ENCODE results near the gene CDKL4.

GRCh38 chr2:39164089-39164488, 79.7 kb downstream of the CDKL4 start:
- TF ChIP-seq EZH2 (IDR thresholded peaks at IDR 0.05) (no peak), POLR2AphosphoS5 (IDR thresholded peaks at IDR 0.05; ENCODE audit: borderline replicate concordance, low read depth, low read length) (no peak), FOXP2 (optimal IDR thresholded peaks at IDR 0.05; ENCODE audit: control extremely low read depth, extremely low read length, insufficient read depth) (no peak)
